Right lung (tissue), 5 donors: Measurements from ENCODE around the gene RAB7A. TPM values are rescaled to one million over a fixed set of nuclear protein-coding genes. Genes with fewer than 3 reads are reported as not detected.
A peak's percentile ranks its signal among the peaks of the same experiment; 100 is the strongest.

Source experiments
- DNase-seq, 2 donors: peaks; one replicate each; pipeline ENCODE4 v3.0.0-alpha.2; 2013
- polyA plus RNA-seq, 5 donors: library from polyadenylated mRNA; unstranded; fragments of 120-200 nt; gene quantifications; one replicate each; pipeline versions ENCODE4 v1.2.1 to v1.2.3, GENCODE V29; 2013; ENCODE audit warnings: inconsistent platforms in 1 of 5, low replicate concordance in 1 of 5; ENCODE audit not compliant: insufficient read length in 5 of 5, insufficient read depth in 1 of 5

Gene RAB7A
- polyA plus RNA-seq, 5 donors: 187 to 215 (median 204) TPM

DNA sequence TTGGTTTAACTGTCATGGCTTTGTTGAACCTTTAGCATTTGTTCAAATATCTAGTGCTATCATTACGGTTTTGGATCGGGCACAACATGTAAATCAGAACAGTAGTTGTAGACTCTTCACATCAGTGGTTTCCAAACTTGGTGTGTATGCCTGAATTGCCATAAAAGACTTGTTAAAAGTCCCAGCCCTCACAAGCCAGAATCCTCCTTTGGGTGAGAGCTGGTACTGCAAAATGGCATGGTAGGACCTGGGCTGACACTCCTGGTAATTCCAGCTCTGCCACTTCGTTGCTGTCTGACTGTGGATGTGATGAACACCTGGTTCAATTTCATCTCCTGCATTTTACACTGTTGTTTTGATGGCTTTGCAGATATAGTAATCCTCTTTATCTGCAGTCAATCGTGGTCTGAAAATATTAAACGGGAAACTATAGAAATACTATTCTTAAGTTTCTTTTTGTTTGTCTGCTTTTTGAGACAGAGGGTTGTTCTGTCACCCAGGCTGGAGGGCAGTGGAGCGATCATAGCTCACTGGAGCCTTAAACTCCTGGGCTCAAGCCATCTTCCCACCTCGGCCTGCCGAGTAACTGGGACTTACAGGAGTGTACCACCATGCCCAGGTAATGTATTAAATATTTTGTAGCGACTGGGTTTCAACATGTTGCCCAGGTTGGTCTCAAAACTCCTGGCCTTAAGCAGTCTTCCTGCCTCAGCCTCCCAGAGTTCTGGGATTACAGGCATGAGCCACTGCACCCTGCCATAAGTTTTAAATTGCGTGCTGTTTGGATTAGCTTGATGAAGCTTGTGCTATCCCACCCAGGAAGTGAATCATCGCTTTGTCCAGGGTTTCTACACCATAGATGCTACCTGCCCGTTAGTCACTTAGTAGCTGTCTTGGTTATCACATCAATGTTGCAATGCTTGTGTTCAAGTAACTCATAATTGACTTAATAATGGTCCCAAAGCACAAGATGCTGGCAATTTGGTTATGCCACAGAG is 61.6 kb downstream of the RAB7A start:
- no peak for DNase-seq

DNA sequence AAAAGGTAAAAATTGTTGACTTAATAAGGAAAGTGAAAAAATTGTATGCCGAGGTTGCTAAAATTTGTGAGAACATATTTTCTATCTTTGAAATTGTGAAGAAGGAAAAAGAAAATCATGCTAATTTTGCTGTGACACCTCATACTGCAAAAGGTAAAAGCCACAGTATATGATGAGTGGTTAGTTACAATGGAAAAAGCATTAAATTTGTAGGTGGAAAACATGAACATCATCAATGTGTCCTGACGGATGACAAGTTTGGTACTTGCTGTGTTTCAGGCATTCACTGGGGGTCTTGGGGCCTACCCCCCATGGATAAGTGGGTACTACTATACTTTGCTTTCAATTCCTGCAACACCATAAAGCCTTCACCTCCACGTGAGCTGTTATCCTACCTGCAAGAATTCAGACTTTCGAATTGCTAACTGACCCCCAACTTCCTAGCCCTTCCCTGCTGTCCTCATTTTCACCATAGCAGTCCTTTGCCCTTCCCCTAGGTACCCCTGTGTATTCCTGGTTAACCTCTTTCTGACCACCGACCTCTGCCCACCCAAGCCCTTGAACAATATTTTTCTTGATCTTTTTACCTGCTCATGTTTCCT is 62.4 kb downstream of the RAB7A start:
- no peak for DNase-seq

DNA sequence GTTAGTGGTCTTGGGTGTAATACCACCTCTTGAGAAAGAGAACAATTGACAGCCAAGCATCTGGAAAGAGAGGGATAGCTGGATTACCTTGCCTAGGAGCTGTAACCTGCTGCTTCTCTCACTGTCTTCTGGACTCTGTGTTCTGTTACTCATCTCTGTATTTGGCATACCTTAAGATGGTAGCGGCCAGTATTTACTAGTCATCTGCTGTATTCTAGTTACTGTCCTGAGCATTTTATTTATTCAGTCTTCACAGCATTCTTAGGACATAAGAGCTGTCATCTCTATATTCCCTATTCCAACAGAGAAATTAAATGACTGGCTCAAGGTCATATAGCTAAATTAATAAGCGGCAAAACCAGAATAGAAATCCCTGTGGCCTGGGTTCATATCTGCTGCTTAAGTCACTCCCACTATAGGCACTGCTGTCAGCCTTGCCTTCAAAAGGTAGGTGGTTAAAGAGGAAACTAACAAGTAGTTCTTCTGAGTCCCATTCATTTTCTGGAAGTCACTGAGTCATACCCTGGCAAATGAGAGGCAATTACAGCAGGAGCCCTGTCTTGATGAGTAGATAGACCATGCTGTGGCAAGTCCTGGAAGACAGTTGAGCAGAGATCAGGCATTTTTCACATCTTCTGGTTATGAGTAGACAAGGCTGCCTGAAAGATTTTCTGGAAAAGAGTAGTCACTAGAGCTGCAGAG is 68.2 kb downstream of the RAB7A start:
- DNase-seq: no peak

DNA sequence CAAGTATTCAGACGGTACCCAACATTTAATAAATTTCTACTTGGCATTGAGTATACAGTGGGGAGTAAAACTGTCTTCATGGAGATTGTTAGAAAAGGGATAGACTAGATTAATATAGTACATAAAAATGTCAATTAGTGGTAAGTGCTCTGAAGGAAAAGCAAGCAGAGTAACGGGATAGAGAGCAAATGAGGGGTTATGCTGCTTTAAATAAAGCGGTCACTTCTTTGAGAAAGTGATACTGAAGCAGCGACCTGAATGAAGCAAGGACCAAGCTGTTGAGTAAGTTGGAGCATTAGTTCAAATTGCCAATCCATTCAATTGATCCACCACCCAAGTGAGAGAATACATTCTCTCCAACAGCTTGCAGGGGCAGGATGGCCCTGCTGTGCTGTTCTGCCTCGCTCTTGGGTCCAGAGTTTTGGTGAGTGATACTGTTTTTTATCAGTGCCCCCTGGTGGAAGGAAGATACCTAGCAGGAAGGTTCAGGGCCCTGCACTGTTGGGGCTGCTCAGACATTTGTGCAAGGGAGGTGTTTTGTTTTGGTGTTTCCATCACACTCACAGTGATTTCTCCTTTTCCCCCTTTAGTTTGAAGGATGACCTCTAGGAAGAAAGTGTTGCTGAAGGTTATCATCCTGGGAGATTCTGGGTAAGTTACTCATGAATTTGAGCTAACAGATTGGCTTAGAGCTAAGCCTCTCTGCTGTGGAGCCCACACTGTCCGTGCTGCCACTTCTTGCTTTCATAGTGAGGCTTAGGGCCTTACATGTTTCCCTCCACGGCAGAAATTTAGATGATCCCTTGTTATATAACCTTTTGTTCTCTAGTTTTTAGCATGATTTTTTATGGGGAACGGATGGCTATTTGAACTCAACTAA is 69.0 kb downstream of the RAB7A start:
- peak; percentile 54 to 57 for DNase-seq

DNA sequence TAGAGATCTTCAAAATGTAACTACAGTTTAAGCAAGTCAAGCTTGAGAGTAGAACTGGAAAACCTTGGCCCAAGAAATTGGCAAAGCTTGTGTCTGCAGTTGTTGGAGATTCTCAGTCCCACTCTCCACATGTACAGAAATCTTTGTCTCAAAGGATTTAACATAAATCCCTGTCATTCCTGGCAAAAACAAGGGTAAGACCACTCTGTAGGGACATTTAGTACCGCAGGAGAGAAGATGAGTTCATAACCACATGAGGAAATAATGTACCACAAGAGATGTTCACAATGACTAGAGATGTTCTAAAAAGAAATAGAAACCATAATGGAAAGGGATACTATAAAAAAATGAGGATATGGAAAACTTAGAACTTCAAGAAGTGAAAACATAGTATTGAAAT is 73.7 kb downstream of the RAB7A start:
- no peak for DNase-seq

DNA sequence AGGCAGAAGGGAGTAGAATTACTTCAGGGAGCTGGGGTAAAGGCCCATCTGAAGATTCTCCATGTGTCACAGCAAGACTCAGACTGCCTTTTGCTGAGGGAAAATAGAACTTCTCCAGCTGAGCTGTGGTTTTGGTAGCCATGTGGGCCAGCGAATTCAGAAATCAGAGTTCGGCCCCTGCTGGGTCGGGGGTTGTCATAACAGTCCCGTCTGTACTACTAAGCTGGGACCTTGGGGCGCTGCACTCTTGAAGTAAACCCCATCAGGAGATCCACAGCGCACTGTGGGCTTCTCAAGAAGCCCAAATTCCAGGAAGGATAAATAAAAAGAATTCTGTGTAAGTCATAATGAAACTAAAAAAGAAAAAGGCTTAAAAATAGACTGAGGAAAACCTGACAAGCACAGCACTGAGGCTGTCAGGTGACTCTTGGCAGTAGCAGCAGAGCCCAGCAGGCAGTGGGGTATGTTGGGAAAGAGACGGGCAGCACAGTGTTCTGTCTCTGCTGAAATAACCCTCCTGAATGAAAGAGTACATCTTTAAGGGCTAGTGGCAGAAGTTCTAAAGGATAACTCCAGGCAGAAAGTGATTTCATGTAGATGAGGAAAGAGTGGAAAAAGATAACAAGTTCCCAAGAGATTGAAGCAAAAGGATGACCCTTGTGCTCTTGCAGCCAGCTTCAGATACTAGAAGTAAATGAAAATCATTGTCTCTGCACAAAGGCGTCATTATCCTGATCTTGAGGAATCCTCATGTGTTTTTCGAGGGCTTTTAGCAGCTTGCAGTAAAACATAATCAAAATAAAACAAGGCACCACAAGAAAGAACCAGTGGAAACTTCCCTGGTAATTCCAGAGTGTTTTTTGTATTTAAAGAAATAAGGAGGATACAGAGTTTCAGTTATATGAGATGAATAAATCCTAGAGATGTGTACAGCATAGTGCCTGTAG is 74.5 kb downstream of the RAB7A start:
- DNase-seq: no peak

DNA sequence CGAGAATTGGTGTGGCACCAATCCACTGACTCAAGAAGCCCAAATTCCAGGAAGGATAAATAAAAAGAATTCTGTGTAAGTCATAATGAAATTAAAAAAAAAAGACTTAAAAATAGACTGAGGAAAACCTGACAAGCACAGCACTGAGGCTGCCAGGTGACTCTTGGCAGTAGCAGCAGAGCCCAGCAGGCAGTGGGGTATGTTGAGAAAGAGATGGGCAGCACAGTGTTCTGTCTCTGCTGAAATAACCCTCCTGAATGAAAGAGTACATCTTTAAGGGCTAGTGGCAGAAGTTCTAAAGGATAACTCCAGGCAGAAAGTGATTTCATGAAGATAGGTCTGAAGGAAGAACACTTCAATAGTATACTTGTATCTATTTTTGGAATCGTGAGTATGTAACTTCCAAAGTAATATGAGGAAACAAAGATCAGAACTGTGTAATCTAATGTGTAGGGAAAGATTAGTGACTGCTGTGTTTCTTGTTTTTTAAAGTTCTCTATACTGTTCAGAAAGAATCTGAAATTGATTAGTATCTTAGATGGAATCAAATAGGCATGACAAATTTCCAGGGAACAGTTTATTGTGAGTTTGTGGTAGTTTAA is 75.9 kb downstream of the RAB7A start:
- DNase-seq: no peak

DNA sequence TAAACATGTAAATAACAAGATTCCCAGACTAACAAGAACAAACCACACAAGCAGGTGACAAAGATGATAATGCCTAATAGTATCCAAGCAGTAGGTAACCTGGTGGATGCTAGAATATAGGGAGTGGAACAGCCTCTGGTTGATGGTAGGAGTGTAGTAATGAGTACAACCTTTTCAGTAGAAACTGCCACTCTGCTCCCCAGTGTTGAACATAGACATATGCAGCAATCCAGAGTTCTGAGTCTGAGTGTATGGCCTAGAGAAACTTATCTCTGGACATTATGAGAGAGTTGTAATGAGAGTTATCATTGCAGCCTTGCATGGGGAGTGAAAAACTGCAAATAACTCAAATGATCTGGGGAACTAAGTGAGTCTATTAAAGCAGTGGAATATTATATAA is 77.3 kb downstream of the RAB7A start:
- no peak for DNase-seq

DNA sequence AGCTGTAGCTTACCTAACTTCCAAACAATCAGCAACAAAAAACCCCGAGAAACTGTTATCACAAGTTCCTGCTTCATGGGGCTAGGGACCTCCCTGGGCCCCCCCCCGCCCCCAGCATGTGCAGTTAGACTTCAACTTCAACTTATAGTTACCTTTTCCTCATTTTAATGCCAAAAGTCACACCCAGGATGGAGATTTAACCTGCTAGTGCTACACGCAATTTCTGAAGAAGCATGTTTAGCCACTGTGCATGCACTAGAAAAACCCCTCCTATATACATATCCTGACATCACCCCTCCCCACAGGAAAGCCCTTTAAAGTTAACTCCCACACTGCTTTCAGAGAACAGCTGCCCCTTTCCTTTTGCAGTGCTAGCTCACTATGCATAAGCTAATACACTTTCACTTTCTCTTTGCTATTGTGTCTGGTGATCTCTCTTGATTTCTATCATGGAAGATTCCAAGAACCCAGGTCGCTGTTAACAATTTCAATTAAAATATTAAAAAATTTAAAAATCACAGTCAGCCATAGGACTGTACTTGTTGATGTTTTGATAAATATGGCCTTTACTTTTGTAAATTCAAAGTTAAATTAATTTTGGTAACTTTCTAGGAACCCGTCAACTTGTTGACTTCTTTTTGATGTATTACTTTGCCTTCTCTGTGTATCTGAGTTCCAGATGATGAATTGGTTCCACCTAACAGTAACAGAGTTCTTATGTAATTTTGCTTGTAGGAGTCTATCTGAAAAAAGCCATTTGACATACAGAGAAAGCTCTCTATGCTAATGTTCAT is 78.2 kb downstream of the RAB7A start:
- no peak for DNase-seq

DNA sequence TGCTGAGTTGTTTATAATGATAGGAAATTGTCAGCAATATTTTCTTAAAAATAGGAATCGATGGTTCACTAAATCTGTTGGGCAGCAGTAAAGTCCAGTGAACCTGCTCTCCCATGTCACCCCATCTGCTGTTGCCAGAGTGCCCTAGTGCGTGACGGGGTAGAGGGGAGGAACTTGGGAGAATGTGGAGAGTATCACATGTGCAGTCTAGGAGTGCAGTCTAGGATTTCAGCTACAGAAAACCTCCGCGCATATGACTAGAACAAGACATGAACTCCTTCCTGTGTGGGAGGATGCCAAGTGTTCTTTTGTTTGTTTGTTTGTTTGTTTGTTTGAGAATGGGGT is 78.8 kb downstream of the RAB7A start:
- DNase-seq: no peak

DNA sequence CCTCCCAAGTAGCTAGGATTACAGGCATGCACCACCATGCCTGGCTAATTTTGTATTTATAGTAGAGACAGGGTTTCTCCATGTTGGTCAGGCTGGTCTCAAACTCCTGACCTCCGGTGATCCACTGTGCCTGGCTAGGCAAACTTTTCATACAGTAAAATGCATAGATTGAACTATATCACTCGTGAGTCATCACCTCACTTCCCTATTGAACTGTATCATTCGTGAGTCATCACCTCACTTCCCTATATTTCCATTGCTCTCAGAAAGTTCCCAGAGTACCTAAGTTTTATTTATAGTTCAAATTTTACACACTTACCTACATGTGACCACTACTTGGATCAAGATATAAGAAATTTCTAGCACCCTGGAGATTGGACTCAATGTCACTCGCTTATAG is 79.8 kb downstream of the RAB7A start:
- no peak for DNase-seq

DNA sequence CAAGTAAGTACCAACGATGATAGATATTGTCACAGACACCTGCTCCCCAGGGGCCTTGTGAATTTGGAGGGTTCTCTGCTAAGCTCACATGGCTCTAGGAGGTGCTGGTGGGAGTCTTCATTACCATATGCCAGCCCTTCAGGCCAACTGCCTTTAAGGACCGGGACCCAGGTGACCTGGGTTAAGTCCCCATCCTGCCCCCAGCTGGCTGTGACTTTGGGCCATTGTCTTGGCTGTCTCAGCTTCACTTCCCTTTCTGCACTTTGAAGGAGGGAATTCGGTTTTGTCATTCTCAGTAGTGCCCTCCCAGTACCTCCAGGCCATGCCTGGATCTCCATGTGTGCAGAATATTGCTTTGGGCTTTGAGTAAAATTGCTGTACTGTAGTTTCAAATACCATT is 80.6 kb downstream of the RAB7A start:
- no peak for DNase-seq

DNA sequence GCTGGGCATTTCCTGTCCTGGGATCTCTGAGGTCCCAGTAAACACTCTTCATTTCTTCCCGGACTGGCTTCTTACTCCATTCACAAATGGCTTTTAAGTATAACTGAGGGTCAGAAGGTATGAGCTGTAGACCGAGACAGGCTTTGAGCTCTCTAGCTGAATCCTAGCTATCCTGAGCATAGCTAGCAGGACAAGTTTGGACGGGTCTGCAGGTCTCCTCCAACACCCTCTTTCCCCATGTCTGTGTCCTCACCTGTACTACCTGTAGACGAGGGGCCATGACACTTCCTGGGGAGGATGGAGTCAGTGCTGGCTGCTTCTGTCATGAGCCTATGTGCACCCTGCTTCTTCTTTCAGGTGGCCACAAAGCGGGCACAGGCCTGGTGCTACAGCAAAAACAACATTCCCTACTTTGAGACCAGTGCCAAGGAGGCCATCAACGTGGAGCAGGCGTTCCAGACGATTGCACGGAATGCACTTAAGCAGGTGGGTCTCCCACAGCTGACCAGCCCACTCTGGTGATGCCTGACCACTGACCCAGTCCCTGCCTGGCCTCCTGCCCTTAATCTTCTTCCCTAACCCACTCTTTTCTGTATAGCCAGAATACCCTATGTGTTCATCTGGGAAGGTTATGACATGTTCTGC is 81.3 kb downstream of the RAB7A start:
- DNase-seq: no peak

DNA sequence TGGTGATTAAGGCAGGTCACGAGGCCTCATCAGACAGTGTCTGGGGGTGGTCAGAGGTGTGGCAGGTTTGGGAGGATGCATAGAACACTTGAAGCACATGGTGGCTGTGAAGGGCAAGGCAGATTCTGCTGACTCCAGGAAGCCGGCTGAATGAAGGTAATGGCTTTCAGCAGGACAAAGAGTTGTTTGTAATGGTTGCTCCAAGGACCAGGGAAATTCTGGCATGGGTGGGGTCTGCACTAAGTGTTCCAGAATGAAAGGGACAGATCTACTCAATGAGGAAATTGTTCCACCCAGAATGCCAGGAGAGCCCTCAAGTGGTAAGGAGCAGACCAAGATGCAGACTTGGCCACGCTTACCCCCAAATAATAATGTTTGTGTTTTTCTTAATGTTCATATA is 82.7 kb downstream of the RAB7A start:
- DNase-seq: no peak

DNA sequence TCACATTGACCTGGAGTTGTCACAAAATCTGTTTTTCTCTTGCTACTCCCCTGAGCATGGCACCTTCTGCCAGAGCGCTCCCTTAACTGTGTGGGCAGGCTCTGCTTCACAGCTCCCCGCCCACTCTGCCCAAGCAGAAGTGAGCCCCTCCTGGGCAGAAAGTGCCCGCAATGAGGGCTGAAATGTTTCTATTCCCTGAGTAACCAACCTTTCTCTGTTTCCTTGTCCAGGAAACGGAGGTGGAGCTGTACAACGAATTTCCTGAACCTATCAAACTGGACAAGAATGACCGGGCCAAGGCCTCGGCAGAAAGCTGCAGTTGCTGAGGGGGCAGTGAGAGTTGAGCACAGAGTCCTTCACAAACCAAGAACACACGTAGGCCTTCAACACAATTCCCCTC is 87.1 kb downstream of the RAB7A start:
- DNase-seq: no peak

DNA sequence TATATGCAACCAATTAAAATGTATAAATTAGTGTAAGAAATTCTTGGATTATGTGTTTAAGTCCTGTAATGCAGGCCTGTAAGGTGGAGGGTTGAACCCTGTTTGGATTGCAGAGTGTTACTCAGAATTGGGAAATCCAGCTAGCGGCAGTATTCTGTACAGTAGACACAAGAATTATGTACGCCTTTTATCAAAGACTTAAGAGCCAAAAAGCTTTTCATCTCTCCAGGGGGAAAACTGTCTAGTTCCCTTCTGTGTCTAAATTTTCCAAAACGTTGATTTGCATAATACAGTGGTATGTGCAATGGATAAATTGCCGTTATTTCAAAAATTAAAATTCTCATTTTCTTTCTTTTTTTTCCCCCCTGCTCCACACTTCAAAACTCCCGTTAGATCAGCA is 88.1 kb downstream of the RAB7A start:
- no peak for DNase-seq

DNA sequence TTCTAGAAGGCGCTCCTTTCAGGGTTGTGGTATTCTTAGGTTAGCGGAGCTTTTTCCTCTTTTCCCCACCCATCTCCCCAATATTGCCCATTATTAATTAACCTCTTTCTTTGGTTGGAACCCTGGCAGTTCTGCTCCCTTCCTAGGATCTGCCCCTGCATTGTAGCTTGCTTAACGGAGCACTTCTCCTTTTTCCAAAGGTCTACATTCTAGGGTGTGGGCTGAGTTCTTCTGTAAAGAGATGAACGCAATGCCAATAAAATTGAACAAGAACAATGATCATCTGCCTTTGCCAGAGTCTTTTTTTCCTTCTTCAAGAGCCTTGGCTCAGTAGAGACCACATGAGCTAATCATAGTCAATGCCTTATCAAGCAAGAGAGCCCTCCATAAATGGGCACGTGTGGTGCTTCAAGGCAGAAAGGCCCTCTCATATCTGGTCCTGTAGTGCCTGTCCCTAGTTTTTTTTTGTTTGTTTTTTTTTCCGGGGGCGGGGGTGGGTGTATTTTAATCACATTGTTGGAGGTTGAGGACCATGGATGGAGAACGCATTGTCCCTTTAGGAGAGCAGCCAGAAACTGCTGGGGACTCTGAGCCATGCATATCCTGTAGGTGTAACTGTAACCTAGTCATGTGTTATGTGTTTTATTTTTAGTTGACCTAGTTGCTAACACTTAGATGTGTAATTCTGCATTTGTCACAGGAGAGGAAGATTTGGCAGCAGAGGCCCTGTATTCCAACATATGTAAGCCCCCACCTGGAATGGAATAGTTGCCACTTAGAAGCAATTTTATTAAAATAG is 88.7 kb downstream of the RAB7A start:
- no peak for DNase-seq
